OCI-LY7 (cell line): ENCODE measurements around the gene MESD. TPM values are rescaled to one million over a fixed set of nuclear protein-coding genes. Genes with fewer than 3 reads are reported as not detected.

ENCODE experiments used
- BruUV-seq: library from RNA; stranded (reverse); fragments of 400-500 nt; replicated peaks from 2 replicates; lab custom pipeline; 2021; lab: Mats Ljungman, UMichigan
- CTCF ChIA-PET: fragments of 300-600 bp; sonication (Branson Sonifier 250); formaldehyde crosslinking; loops from one replicate; lab custom pipeline; 2022; ENCODE audit warnings: antibody characterized with exemption; ENCODE audit not compliant: unreplicated experiment; lab: Charles Lee
- POLR2A ChIA-PET: fragments of 300-600 bp; sonication (Branson Sonifier 250); formaldehyde crosslinking; loops from one replicate; lab custom pipeline; 2022; ENCODE audit warnings: antibody characterized with exemption; lab: Charles Lee
- DNase-seq: peaks from one replicate; pipeline ENCODE4 v3.0.0-alpha.2; 2015; ENCODE audit warnings: low spot score
- H2AFZ ChIP-seq: fragments of 200-600 bp; sonication (generic), shearing (Covaris generic); 2 replicates; pipeline ENCODE4 v1.6.1; 2014; ENCODE audit warnings: mild to moderate bottlenecking, antibody characterized with exemption, low read length, moderate library complexity
- H3K27ac ChIP-seq: fragments of 200-600 bp; sonication (generic); 2 replicates; pipeline ENCODE4 v1.5.1; 2014; ENCODE audit warnings: mixed run types, low read depth, mild to moderate bottlenecking, moderate library complexity, low read length, inconsistent platforms; ENCODE audit not compliant: poor library complexity, severe bottlenecking
- H3K36me3 ChIP-seq: fragments of 200-600 bp; sonication (generic); 2 replicates; pipeline ENCODE4 v1.6.1; 2014; ENCODE audit warnings: mild to moderate bottlenecking, antibody characterized with exemption, low read length, moderate library complexity, mixed read lengths; ENCODE audit not compliant: insufficient read depth
- H3K4me1 ChIP-seq: fragments of 200-600 bp; sonication (generic); 2 replicates; pipeline ENCODE4 v1.5.1; 2014; ENCODE audit warnings: mild to moderate bottlenecking, low read length; ENCODE audit not compliant: insufficient read depth, poor library complexity, severe bottlenecking
- H3K4me2 ChIP-seq: fragments of 200-600 bp; sonication (generic); 2 replicates; pipeline ENCODE4 v1.6.1; 2014; ENCODE audit warnings: mild to moderate bottlenecking, low read length
- H3K4me3 ChIP-seq: fragments of 200-600 bp; sonication (generic); 2 replicates; pipeline ENCODE4 v1.5.1; 2014; ENCODE audit warnings: mild to moderate bottlenecking, low read depth, low read length; ENCODE audit not compliant: poor library complexity, severe bottlenecking
- H3K79me2 ChIP-seq: fragments of 200-600 bp; sonication (generic); 2 replicates; pipeline ENCODE4 v1.6.1; 2016; ENCODE audit warnings: low read depth, mild to moderate bottlenecking, low read length, moderate library complexity, mixed read lengths; ENCODE audit not compliant: insufficient read depth
- H3K9me2 ChIP-seq: fragments of 200-600 bp; sonication (generic); 2 replicates; pipeline ENCODE4 v1.6.1; 2016; ENCODE audit warnings: mild to moderate bottlenecking, low read length, mixed read lengths; ENCODE audit not compliant: insufficient read depth
- H3K9me3 ChIP-seq: fragments of 200-600 bp; sonication (generic); 2 replicates; pipeline ENCODE4 v1.6.1; 2014; ENCODE audit warnings: mild to moderate bottlenecking, mixed run types, low read length, mixed read lengths
- H4K20me1 ChIP-seq: fragments of 200-600 bp; sonication (generic); 2 replicates; pipeline ENCODE4 v1.6.1; 2014; ENCODE audit warnings: mild to moderate bottlenecking, antibody characterized with exemption, low read length, moderate library complexity, mixed read lengths; ENCODE audit not compliant: insufficient read depth
- EZH2phosphoT487 ChIP-seq: fragments of 200-600 bp; sonication (generic); IDR thresholded peaks from 2 replicates; pipeline ENCODE4 v1.6.1; 2018; ENCODE audit warnings: low read depth, borderline replicate concordance, mild to moderate bottlenecking, mixed run types, antibody characterized with exemption, low read length, moderate library complexity, mixed read lengths
- intact Hi-C: fragments of 100-400 bp; cut with micrococcal nuclease; formaldehyde crosslinking; loops from one replicate; pipeline ENCODE4 v1.10.0; 2022; ENCODE audit not compliant: unreplicated experiment
- total RNA-seq, 2 experiments: library from RNA; depleted of rRNA in 1 of 2; stranded (reverse); fragments of >200 nt in 1 of 2; shearing (Covaris generic) in 1 of 2; gene quantifications; 2 replicates each; pipeline ENCODE4 v1.2.3, GENCODE V29; 2014 to 2022
- TF ChIP-seq, protein P1 (sequence below): fragments of 200-600 bp; sonication (generic); conservative IDR thresholded peaks from 2 replicates; pipeline ENCODE4 v1.5.1; 2014; ENCODE audit warnings: mild to moderate bottlenecking, antibody characterized with exemption, low read length, moderate library complexity, mixed read lengths

Gene MESD
- total RNA-seq, 2 experiments from 2014 or later, result 17.3 to 27.7 TPM

DNA sequence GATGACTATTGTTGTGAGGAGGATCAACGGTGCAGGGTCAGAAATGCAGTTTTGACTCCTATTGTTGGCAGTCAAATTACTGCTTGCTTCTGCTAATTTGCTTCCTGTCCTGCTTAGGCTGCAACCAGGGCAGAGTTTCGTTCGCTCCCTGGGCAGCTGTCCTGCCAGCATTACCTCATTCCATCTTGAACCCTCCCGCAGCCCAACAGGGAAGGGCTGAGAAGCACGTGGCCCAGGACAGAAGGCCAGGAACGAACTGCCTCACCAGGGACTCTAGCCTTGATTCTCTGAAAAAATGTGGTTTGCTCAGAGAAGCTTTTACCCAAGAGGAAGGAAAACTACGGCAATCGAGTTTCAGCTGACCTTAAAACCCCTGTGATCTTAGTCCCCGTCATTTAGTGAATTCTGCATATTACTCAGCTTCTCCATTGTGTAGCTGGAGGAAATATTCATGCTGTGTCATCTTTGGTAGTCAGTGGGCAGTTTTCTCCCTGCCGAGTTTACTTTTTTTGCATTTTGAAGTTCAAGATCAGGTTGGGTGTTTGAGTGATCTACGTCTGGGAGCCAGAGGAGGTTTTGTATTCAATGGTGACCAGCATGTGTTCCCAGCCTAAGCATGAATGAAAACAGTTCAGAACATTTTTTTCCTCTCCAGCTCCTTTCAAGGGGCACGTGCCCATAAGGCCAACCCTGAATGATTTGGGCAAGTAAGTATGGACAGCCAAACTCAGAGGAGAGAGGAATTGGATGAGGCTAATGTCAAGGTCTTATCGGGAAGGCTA lies 34.1 kb upstream of the MESD start:
- H2AFZ ChIP-seq, result peak overlapping the region; percentile 50; the same call in 1 of the 2 replicates
- no peaks in the 10 kb centered on the region for H3K79me2 ChIP-seq
- TF ChIP-seq EZH2phosphoT487, result no peak
- TF ChIP-seq, protein P1, sequence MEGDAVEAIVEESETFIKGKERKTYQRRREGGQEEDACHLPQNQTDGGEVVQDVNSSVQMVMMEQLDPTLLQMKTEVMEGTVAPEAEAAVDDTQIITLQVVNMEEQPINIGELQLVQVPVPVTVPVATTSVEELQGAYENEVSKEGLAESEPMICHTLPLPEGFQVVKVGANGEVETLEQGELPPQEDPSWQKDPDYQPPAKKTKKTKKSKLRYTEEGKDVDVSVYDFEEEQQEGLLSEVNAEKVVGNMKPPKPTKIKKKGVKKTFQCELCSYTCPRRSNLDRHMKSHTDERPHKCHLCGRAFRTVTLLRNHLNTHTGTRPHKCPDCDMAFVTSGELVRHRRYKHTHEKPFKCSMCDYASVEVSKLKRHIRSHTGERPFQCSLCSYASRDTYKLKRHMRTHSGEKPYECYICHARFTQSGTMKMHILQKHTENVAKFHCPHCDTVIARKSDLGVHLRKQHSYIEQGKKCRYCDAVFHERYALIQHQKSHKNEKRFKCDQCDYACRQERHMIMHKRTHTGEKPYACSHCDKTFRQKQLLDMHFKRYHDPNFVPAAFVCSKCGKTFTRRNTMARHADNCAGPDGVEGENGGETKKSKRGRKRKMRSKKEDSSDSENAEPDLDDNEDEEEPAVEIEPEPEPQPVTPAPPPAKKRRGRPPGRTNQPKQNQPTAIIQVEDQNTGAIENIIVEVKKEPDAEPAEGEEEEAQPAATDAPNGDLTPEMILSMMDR, result no peak
- no peaks in the 10 kb centered on the region for H3K36me3 ChIP-seq
- H4K20me1 ChIP-seq, result no peaks in the 10 kb centered on the region
- H3K4me2 ChIP-seq, result peak overlapping the region; percentile 29; the same call in 1 of the 2 replicates
- CTCF ChIA-PET, result no interaction called here
- H3K27ac ChIP-seq, result no peak overlapping the region
- H3K4me3 ChIP-seq, result no peak overlapping the region
- DNase-seq, result no peak
- intact Hi-C loops, result no loop called here
- no peaks in the 10 kb centered on the region for H3K9me2 ChIP-seq
- no peaks in the 10 kb centered on the region for H3K9me3 ChIP-seq
- H3K4me1 ChIP-seq, result peaks cover 7% of the 10 kb centered on the region
- POLR2A ChIA-PET, result no interaction called here
- no TSS peak for BruUV-seq

- no TSS peak for BruUV-seq
- Histone ChIP-seq H3K4me3 (no peak overlapping the region), H3K36me3 (no peaks in the 10 kb centered on the region), H3K9me3 (no peaks in the 10 kb centered on the region), H3K4me2 (no peak overlapping the region), H3K4me1 (peaks cover 7% of the 10 kb centered on the region), H2AFZ (no peak overlapping the region), H3K79me2 (no peaks in the 10 kb centered on the region), H3K9me2 (no peaks in the 10 kb centered on the region), H3K27ac (no peak overlapping the region), H4K20me1 (no peaks in the 10 kb centered on the region)
- TF ChIP-seq, protein P1, result no peak
- TF ChIP-seq EZH2phosphoT487, result no peak
- intact Hi-C loops, result no loop called here
- POLR2A ChIA-PET, result no interaction called here
- no peak for DNase-seq
- CTCF ChIA-PET, result no interaction called here
These were observed 31.7 kb upstream of the MESD start for GRCh38 chr15:81021321-81021720.

- H3K4me3 ChIP-seq, result no peak overlapping the region
- ChIA-PET POLR2A (interaction anchor here (0.7 kb wide), 1 partner anchor 554 kb away, joined by 6 read pairs; no protein-coding TSS in a partner anchor), CTCF (no interaction called here)
- TF ChIP-seq, protein P1, result no peak
- no peak for TF ChIP-seq EZH2phosphoT487
- H4K20me1 ChIP-seq, result no peaks in the 10 kb centered on the region; the same call in 1 of the 2 replicates
- no peak for DNase-seq
- H3K4me2 ChIP-seq, result no peak overlapping the region
- H3K9me3 ChIP-seq, result no peaks in the 10 kb centered on the region
- no peaks in the 10 kb centered on the region for H3K9me2 ChIP-seq
- H2AFZ ChIP-seq, result no peak overlapping the region
- H3K79me2 ChIP-seq, result no peaks in the 10 kb centered on the region
- H3K36me3 ChIP-seq, result no peaks in the 10 kb centered on the region
- no TSS peak for BruUV-seq
- peaks cover under 1% of the 10 kb centered on the region for H3K4me1 ChIP-seq
- H3K27ac ChIP-seq, result no peak overlapping the region
- intact Hi-C loops, result no loop called here
These were observed 28.6 kb upstream of the MESD start for GRCh38 chr15:81018197-81018596.
